HL-60/S4 treated with retinoic acid at 250 ng/mL for 4 days and 3 days (cell line): ENCODE measurements around the gene SIDT1.
"Not testable (repeated sequence)": the region's sequence is repeated elsewhere in the genome, so short reads cannot be mapped to it uniquely, and the experiment has no call there.

Experiments used
- in situ Hi-C: fragments of 300-500 bp; cut with MboI; formaldehyde crosslinking; loops from 2 replicates; pipeline ENCODE4 v1.7.0; 2022; ENCODE audit warnings: low sequenced_read_pairs

The SIDT1 gene

DNA sequence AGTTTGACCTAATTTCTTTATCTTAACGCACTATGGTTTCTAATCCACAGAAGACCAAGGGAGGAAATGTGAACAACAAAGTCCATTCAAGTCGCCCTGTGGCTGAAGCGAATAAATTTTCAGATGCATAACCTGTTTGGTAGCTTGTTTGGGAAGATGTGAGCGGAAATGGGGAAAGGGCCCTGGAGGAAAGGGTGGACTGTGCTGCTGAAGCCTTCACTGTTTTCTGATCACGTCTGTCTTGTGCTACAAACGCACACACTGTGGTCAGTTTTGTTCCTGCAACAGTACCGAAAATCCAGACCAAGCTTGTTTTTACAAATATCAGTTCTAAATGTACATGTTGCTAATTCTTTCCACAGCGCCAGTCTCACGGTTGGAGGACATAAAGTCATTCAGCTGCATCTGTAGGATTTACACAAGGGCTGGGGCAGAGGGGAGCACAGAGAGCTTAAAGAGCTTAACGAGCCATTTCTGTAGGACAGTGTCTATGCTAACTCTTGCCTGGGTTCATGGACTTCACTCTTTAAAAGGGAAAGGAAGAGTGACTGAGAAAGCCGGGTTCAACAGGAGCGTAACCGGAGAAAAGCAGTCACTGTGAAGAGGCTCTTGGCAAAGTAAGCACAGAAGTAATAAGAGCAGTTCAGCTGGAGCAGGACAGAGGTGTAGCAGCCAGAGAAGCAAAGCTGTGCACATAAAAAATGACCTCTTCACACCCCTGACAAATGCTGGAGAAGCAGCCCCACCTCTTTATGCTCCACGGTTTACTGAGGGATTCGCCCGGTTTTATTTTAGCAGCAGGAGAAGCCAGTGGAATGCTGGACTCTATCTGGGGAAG is 97.4 kb downstream of the SIDT1 start:
- in situ Hi-C loops: no loop called here

DNA sequence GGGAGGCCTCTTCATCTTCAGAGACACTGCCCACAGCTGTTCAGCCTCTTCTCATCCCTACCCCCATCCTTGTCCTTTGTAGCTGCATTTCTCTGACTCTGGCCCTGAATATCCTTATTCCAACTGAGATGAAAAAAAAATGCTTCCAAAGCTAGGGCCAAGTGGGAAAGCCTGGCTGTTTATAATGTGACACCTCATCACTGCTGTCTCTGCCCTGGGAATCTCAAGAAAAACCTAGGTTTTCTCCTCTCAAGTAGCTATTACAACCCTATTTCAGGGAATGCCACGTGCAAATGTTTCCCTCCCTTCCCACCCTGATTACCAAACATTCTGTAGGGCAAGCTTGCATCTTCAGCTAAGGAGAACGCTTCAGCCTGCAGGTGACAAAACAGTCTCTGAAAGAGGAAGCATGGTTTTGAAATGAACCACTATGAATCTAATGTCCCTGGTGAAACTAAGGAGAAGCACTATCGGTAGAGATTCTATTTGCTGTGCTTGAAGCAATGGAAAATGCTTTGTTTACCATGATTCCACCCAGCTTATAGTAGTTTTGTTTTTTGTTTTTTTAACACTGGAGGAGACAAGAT is 98.7 kb downstream of the SIDT1 start:
- in situ Hi-C loops: no loop called here

DNA sequence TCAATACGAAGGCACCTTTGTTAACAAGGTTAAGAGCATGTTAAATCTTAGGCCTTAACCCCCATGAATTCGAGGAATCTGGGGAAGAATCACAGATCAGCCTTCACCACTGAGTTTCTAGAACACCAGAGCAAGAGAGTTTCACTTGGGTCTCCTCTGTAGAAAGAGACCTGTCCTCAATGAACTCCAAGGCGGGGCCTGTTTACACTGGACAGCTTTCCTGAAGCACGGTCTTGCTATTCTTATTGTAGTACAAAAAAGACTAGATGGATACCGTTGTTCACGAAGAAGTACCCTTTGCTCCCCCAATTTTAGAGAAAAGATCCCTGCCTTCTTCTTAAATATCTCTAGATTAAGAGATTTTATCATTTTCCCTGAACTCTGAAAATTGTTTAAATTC is 99.2 kb downstream of the SIDT1 start:
- in situ Hi-C loops: no loop called here

DNA sequence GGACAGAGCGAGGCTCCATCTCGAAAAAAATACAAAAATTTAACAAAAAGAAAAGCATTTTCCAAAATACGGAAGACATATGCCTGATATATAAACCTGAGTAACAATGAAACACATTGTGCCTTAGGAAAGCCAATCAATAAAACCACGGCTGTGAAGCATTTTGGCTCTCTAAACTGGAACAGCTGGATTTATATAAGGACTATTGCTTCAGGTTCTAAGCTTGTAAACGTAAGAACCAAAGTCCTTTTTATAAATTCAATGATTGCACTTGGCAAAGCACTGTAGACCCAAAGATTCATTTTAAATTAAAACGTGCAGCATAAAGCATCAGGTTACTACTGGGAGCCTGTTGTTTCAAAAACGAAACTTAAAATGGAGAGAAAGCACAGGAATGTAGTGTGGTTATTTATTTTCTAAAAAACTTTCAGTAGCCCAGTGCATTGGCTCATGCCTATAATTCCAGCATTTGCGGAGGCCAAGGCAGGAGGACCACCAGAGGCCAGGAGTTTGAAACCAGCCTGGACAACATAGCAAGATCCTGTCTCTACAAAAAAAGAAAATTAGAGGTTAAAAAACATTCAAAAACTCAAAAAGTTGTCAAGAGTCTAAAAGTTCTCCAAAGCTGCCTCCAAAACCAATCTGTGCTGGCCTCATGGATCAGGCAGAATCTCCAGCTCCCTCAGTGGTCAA is 102.6 kb downstream of the SIDT1 start:
- in situ Hi-C loops: no loop called here

DNA sequence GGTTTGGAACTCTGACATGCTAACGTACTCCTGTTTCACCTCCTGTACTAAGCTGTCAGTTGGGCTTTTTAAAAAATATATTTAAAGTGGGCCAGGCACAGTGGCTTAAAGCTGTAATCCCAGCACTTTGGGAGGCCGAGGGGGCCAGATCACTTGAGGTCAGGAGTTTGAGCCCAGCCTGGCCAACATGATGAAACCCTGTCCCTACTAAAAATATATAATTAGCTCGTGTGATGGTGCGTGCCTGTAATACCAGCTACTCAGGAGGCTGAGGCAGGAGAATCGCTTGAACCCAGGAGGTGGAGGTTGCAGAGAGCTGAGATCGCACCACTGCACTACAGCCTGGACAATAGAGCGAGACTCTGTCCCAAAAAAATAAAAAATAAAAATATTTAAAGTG is 103.7 kb downstream of the SIDT1 start:
- in situ Hi-C loops: not testable (repeated sequence)

DNA sequence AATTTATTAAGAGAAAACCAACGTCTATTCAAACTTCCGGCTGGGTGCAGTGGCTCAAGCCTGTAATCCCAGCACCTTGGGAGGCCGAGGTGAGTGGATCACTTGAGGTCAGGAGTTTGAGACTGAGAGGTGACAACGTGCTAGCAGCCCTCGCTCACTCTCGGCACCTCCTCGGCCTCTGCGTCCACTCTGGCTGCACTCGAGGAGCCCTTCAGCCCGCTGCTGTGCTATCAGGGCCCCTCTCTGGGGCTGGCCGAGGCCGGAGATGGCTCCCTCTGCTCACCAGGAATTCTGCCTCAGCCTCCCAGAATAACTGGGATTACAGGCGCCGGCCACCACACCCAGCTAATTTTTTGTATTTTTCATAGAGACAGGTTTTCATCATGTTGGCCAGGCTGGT is 105.4 kb downstream of the SIDT1 start:
- in situ Hi-C loops: no loop called here

DNA sequence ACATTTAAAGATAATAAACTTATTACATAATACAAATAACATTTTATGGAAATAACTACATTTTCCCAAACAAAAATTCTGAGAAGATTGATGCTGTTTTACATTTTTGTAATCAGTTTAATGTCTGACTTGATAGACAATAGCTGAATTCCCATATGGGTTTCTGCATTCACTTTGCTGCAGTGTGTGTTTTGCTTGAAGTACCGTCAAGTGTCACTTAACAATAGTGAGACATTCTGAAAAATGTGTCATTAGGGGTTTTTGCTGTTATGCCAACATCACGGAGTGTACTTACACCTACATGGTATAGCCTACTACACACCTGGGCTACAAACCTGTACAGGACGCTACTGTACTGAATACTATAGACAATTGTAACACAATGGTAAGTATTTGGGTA is 106.6 kb downstream of the SIDT1 start:
- in situ Hi-C loops: no loop called here

DNA sequence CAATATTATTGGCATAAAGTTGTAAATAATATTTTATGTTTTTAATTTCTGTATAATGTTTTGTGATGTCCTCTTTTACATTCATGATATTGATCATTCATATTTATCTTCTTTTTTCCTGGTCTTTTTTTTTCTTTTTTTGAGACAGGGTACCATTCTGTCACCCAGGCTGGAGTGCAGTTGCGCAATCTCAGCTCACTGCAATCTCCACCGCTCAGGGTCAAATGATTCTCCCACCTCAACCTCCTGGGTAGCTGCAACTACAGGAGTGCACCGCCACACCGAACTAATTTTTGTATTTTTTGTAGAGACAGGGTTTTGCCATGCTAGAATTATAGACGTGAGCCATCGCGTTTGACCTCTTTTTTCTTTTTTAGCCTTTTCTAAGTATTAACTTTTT is 111.2 kb downstream of the SIDT1 start:
- in situ Hi-C loops: no loop called here

DNA sequence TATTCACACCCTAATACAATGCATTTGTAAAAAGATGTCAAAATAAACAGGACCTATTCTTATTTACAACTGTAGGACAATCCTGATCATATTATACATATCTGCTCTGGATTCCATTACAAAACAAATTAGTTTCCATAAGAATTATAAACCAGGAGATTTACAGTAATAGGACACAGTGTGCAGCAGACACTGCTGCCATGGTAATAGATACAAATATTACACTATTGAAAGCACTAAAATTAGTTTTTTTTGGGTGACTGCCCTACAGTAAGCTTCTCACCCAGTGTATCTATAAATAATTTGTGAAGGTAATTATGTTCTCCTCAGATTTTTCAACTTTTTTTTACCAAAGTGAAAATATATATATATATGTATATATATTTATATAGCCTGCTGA is 116.2 kb downstream of the SIDT1 start:
- in situ Hi-C loops: no loop called here

DNA sequence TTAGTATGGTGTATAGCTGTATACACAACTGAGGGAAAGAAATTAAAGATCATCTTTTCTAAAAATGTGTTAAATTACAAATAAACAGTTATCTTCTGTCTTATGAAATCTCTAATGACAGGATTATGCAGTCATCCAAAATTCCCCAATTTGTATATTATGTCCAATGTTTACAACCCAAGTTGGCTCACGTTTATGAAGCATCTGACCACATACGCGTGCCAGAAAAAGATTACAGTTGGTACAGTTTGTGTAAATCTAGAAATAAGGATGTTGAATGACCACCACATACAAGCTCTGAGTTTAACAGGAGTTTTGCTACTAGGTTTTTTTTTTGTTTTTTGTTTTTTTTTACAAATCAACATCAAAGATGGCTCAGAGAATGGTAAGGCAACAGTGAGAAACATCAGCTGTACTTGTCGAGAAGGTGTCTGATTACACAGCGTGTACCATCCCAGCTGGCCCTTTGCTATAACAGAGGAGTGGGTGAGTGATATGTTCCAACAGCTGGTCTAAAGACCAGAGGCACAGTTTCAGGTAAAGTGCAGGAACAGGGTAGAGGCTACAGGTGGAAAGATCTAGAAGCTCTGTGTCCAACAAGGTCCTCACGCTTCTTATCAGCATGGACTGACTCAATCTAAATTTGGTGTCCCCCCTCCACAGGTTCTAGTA is 117.0 kb downstream of the SIDT1 start:
- in situ Hi-C loops: no loop called here

DNA sequence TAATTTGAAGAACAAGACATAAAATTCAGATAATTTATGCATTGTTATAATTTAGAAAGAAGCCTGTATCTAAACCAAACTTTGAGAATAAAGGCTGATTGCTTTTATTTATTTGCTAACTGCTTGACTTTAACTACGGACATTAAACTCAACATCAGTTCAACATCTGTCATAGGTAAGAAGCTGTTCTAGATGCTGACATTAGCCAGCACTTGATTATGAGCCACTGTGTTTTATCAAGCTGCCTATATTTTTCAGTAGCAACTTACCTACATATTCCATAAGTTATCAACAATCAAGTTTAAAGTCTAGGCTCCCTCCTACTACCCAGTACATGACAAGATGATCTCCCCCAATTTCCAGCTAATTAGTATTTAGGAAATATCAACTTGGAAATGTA is 122.0 kb downstream of the SIDT1 start:
- in situ Hi-C loops: no loop called here

DNA sequence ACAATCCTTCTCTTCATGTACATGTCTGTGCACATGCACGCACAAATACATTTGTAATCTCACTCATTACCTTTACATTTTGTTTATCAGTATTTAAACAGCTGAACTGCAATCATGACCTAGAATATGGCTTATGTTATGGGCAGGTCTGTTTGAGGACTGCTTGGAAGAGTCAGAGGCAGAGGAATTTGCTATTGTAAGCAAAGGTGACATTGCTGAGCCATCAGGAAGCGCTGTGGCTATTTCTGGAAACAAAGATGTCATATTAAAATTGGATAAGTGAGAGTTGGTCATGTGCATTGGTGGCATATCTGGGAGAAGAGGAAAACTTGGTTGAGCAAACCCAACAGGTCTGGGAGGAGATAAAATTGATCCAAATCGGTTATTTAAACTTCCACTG is 122.5 kb downstream of the SIDT1 start:
- in situ Hi-C loops: no loop called here

DNA sequence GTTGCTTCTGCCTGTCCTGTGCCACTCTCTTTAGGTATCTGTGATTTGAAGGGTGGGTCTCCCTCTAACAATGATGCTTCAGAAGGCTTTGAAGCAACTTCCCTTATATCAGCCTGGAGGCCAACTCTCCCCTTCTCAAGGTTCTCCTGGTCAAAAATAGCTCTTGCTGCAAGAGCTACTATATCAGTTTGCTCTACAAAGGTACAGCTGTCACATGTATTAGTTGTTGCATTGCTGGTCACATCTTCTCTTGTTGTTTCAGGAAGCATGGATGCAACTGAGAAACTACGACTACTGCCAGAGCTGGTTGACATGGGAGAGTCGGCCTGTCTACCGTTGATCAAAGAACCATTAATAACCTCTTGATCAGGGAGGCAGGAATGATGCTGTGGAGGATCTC is 125.8 kb downstream of the SIDT1 start:
- in situ Hi-C loops: no loop called here

DNA sequence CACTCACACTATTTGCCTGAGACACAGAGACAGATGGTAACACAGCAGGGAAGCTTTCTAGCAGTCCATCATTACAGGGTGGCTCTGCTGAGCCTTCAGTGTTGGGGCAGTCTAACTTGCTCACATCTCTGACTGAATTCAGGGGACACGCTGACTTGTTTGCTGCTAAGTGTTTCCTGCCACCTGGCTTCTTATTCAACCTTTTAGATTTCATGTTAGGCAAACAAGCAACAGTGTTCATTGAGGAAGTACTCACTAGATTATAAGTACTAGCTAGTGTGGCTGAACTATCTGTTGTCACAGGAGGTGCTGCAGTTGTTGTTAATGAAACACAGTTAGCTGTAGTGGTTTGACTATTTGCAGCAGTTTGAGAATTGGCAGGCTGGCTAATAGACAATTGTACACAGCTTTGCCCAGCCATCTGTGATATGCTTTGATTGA is 126.8 kb downstream of the SIDT1 start:
- in situ Hi-C loops: no loop called here

DNA sequence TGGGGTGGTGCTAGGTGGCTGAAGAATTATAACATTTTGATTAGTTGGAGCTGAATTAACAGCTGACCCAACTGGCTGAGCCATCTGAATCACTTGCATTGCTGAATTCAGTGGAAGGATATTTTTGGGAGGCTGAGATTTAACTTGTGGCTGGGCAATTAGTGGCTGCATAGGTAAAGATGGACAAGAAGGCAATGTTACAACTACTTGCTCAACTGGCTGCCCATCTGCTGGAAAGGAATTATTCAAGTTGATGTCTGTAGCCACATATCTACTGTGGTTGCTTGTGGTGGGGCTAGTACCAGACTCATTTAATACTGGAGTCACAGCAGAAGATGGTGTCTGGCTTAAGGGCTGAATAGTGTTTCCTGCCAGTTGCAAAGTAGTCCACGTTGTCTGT is 127.6 kb downstream of the SIDT1 start:
- in situ Hi-C loops: no loop called here

DNA sequence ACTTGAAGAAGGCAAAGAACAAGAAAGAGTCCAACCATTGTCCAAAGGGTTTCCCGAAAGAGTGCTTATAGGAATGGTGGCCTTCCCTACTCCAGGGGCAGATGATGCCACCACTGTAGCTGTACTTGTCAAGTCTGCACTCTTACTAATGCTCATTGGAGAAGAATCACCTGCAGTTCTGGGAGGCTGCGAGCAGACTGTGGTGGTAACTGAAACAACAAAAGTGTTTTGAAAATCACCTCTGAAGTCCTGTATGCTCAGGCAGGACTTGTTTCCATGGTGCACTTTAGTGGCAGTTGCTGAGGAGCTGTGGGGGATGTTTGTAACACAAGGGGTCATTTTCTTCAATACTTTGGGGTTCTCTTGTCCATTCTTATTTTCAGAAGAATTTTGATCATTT is 128.1 kb downstream of the SIDT1 start:
- in situ Hi-C loops: no loop called here

DNA sequence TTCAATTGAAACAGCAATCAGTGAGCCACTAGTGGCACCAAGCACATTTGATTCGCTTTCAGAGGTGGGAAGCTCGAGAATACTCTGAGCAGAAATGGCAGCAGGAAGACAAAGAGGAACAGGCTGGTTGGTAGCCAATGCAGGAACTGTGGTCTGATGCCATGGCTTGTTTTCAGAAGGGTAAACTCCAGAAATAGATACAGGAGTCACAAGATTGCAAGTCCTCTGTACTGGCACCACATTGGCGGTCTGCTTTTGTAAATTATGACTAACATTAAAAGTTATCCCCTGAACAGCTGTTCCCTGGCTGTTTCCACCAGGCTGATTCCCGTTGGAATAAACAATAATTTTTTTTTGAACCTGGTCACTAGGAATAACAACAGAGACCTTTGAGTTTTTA is 128.5 kb downstream of the SIDT1 start:
- in situ Hi-C loops: no loop called here

DNA sequence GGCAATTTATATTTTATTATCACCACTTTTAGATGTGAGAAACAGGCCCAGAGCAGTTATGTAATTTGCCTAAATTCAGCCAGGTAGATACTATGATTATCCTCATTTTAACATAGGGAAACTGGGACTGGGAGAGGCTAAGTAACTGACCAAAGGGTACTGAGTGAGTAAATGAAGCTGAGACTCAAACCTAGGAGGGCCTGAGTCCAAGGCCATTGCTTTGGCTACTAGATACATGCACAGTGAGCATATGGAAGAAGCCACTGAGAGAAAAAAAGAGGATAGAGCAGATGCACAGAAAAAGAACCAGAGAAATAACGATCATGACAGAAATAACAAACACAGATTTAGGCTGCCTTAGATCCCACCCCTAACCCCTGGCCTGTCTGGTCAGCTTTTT is 130.5 kb downstream of the SIDT1 start:
- in situ Hi-C loops: no loop called here

DNA sequence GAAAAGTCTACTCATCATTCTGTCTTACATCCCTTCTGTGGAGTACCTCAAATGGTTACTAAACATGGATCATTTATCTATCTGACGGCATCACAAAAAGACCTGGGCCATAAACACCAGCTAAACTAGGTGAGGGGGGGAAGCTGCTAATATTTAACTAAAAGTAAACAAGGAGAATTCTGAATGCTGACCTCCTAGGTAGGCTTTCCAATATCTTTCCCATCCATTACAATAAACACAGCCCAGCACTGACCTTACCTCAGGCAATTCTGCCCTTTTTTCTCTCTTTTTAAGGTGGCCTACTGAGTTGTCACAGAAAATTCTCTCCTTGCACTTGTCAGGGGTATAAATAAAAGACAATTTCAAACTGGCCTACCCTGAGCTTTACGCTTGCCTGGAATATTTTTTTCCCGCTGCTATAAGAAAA is 131.0 kb downstream of the SIDT1 start:
- in situ Hi-C loops: no loop called here

DNA sequence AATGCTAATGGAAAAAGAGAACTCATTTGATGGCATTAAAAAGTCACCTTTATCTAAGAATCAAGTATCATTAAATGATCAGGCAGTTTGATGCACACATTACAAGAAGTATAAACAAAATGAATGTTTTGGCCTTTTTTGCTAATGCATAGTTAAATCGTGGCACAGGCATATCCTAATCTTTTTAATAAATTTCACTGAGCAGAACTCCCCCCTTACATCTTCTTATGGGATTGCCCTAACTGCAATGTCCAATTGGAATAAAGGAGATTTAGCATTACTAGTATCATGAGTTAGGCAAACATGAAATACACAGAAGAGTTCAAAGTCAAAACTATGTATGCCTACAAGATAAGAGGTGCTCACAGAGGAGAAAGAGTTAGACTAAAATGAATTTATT is 131.4 kb downstream of the SIDT1 start:
- in situ Hi-C loops: no loop called here

DNA sequence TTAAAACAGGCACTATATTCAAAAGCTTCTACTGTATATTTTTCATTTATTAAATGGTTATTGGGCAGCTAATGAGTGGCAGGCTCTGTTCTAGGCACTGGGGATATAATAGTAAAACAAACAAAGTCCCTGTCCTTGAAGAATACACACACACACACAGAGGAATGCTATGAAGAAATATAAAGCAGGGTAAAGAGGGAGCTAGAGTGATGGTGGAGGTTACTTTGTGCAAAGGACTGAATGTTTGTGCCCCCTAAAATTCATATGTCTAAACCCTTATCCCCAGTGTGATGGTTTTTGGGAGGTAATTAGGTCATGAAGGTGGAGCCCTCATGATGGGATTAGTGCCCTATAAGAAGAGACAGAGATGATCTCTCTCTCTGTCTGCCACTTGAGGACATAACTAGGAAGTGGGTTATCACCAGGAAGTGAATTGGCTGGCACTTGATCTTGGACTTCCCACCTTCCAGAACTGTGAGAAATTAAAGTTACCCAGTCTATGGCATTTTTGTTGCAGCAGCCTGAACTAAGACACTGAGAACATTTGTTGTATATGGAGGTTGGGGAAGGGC is 132.3 kb downstream of the SIDT1 start:
- in situ Hi-C loops: no loop called here
